Measurements from ENCODE around the gene CDC20.
"Not testable (repeated sequence)": the region's sequence is repeated elsewhere in the genome, so short reads cannot be mapped to it uniquely, and the experiment has no call there.

Gene CDC20

DNA sequence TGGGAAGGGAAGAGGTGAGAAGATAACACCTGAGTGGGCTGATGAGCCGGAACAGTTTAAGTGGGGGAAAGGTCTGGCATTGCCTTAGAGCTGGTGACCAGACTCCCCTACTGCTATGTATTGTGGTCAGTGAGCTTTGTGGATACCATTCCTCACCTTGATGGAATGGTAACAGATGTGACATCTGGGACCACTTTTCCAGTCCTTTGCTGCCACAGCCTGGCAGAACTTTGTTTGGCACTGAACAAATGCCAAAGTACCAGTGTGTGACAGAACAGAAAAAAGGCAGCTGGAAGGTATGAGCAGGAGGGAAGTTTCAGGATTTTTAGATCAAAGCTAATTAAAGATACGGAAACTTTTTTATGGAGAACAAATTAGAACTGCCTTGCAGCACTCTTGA is 24.7 kb downstream of the CDC20 start:
- DNase-seq (ENCODE audit: low read depth): no peak

GRCh38 chr1:43386676-43387075 is 27.9 kb downstream of the CDC20 start:
- no peak for DNase-seq (ENCODE audit: low read depth)

- DNase-seq (ENCODE audit: low read depth): no peak
These were observed 29.3 kb downstream of the CDC20 start for GRCh38 chr1:43387976-43388599.

DNA sequence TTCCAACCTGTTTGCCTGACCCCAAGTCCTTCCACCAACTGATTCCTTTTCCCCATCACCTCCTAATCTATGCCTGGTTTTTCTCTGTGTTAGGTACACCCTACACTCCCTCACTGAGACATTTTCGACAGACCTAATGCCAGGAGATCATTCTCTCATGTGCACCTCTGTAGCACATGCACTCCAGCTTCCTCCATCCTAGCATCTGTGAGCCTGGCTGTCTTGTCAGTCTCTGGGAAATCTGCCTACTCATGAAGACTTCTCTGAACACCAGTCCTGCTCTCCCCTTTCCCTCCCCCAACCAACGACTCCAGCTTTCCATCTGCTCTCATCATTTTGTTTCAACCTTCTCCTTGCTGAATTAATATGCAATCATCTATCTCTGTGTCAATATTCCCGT is 29.8 kb downstream of the CDC20 start:
- DNase-seq (ENCODE audit: low read depth): no peak

- DNase-seq (ENCODE audit: low read depth): peak; percentile 88
These were observed 30.8 kb downstream of the CDC20 start, which contains the start of the genes MED8 and SZT2 for GRCh38 chr1:43389326-43390313. Gene MED8, minus strand, starts transcription at chr1:43389800. Its CDS starts 36 bp downstream, at chr1:43389764. Gene SZT2, plus strand, starts transcription at chr1:43389899. Its CDS starts 70 bp downstream, at chr1:43389969.

DNA sequence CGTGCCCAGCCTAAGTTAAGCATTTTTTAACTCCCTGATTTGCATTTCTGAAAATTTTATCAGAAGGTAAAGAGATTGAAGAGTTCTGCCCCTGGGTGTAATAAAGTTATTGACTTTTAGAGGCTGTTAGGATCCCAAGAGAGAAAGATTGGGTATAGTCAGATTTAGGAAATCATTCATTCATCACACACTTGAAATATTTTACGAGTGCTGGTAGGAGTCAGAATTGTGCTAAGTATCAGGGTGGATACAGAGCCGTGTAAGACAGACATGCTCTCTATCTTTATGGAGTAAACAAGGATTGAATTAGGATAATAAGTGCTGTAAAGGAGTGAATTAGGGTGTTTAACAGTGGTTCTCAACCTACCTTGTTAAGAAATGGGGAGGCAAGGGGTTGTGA is 33.9 kb downstream of the CDC20 start:
- DNase-seq (ENCODE audit: low read depth): no peak

DNA sequence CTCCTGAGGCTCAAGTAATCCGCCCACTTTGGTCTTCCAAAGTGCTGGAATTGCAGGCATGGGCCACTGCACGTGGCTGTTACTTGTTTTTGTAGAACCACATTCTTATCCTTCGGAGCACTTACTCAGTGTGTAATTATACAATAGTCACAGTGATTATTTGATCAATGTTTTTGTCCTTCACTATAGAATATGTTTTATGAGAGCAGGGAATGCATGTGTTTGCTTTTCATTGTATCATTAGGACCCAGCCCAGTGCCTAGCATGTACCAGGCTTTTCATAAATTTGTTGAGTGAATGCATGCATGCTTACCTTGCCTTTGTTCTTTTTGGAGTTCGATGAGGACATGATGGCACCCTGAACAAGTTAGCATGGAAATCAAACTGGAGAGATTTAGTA is 36.7 kb downstream of the CDC20 start:
- no peak for DNase-seq (ENCODE audit: low read depth)

GRCh38 chr1:43396059-43396458 is 37.3 kb downstream of the CDC20 start:
- no peak for DNase-seq (ENCODE audit: low read depth)

DNA sequence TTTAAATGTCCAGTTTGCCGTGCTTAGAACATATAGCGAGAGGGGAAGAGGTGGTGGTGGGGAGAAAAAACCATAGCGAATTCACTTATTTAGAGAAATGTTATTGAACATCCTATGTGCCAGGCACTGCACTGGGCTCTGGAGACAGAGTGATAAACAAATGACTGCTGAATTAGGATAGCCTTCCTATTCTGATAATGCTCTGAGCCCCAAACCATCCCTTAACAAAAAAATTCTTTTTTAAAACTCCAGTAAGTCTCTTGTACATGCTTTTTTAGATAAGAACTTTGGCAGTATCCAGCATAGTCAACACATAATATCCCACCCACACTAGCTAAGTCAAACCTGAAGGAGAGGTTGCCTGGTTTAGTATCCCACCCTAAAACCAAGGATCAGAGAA is 39.4 kb downstream of the CDC20 start:
- no peak for DNase-seq (ENCODE audit: low read depth)

DNA sequence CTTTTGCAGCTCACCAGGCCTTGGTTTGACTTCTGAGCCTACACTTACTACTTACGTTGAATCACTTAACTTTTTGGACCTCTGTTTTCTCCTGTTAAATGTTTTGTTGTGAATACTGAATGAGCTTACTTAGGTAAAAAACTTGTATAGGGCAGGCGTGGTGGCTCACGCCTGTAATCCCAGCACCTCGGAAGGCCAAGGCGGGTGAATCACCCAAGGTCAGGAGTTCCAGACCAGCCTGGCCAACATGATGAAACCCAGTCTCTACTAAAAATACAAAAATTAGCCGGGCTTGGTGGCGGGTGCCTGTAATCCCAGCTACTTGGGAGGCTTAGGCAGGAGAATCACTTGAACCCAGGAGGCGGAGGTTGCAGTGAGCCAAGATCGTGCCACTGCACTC is 41.7 kb downstream of the CDC20 start:
- DNase-seq (ENCODE audit: low read depth): not testable (repeated sequence)

GRCh38 chr1:43402089-43402865 is 43.5 kb downstream of the CDC20 start:
- no peak for DNase-seq (ENCODE audit: low read depth)

- no peak for DNase-seq (ENCODE audit: low read depth)
These were observed 45.6 kb downstream of the CDC20 start for GRCh38 chr1:43404353-43404752.

DNA sequence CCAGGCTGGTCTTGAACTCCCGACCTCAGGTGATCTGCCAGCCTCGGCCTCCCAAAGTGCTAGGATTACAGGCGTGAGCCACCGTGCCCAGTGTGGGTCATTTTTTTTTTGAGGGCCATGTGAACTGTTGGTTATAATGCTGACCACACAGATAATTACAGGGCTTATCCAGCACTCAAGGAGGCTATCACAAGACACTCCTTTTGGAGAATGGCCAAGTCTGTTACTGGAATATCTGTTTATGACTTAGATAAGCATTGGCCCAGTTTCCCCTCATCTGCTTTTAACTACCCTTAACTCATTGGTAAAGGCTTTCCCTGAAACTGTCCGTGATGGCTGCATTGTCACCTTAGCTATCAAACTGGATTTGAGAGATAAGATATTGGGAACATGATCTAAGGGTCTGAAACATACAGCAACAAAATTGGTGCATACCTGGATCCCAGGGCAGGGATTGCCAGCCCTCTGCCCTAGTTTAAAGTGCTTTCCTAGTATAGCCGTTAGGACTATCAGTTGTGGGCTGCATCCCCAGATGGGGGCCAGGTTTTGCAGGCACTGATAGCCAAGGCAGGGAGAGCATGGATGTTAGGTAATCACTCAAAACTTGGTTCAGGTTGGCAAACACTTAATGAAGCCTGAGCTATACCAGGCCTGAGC is 46.6 kb downstream of the CDC20 start:
- DNase-seq (ENCODE audit: low read depth): no peak

DNA sequence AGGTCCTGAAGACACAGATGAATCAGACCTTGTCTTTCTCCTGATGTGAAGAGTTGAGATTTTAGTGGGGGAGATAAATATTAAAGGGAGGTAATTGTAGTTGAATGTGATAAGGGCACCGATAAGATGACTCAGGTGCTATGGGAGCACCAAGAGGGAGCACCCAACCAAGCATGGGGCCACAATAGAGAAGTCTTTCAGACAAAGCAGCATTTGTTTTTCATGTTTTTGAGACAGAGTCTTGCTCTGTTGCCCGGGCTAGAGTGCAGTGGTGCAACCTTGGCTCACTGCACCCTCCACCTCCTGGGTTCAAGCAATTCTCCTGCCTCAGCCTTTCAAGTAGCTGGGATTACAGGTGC is 47.1 kb downstream of the CDC20 start:
- no peak for DNase-seq (ENCODE audit: low read depth)

- no peak for DNase-seq (ENCODE audit: low read depth)
These were observed 51.8 kb downstream of the CDC20 start for GRCh38 chr1:43410571-43410970.

Measured in stimulated activated CD4-positive, alpha-beta T cell treated with anti-CD3 and anti-CD28 coated beads, Interleukin-2, amount 100 ng/mL, for 4 hours (primary cell).